Measurements from ENCODE around the gene TRIP10.
A peak's percentile ranks its signal among the peaks of the same experiment; 100 is the strongest.
"Not testable (repeated sequence)": the region's sequence is repeated elsewhere in the genome, so short reads cannot be mapped to it uniquely, and the experiment has no call there.

TRIP10 gene

DNA sequence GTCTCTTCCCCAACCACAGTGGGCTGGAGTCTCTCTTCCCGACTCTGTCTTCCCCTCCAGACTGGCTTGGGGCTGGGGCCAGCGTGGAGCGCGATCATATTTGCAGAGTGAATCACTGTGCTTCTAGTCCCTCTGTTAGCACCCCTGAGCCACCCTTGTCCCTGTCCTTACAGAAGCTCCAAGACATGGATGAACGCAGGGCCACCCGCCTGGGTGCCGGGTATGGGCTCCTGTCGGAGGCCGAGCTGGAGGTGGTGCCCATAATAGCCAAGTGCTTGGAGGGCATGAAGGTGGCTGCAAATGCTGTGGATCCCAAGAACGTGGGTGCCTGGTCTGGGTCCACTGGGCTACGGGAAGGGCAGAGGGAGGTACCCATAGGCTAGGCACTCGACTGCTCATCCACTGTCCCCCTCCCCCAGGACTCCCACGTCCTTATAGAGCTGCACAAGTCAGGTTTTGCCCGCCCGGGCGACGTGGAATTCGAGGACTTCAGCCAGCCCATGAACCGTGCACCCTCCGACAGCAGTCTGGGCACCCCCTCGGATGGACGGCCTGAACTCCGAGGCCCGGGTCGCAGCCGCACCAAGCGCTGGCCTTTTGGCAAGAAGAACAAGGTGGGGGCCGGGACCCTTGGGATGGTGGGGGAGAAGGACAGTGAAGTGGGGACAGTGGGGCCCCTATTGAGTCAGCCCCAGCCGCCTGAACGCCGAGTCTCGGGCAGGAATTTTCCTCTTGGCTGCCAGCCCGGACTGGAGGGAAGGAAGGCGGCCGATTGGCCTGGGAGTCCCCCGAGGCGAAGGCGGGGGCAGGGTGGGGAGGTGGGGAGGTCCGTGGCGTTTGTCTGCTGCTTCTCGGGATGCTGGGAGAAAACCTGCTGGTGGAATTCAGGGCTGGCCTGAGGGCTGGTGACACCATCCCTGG lies 5.2 kb downstream of the TRIP10 start:
- DNase-seq: no peak

DNA sequence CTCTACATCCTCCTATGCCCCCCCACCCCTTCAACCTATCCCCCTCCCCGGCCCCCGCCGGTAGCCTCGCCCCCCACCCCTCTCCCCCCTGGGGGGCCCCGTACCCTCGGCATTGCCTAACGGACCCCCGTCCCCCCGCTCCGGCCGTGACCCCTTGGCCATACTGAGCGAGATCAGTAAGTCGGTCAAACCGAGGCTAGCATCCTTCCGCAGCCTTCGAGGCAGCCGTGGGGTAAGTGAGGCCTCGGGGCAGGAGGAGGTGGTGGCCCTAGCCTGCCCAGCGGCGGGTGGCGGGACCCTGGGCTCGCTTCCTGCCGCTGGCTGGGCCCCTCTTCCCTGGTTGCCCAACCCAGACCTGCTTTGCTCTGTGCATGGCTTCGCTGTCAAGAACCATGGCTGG lies 6.5 kb downstream of the TRIP10 start:
- no peak for DNase-seq

DNA sequence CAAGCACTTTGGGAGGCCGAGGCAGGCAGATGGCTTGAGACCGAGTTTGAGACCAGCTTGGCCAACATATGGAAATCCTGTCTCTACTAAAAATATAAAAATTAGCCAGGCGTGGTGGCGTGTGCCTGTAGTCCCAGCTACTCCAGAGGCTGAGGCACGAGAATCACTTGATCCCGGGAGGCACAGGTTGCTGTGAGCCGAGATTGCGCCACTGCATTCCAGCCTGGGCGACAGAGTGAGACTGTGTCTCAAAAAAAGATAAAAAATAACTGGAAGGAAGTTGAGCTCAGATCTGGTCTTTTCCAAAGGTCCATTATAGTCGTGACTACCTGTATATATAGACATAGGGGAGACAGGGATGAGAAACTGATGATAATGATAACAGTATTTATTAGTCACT lies 9.1 kb downstream of the TRIP10 start:
- DNase-seq: not testable (repeated sequence)

DNA sequence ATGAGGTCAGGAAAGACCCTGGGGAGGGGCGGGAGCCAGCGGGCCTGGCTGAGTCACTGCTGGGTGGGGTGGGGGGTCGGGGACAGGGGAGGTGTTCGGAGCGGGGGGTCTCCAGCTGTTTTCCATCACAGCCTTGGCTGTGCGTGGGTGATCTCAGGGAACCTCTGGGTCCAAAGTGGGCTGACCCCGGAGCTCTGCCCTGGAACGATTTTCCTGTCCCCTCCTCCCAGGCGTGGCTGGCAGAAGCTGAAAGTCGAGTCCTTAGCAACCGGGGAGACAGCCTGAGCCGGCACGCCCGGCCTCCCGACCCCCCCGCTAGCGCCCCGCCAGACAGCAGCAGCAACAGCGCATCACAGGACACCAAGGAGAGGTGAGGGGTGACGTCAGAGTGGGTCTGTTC lies 10.6 kb downstream of the TRIP10 start:
- DNase-seq: no peak

DNA sequence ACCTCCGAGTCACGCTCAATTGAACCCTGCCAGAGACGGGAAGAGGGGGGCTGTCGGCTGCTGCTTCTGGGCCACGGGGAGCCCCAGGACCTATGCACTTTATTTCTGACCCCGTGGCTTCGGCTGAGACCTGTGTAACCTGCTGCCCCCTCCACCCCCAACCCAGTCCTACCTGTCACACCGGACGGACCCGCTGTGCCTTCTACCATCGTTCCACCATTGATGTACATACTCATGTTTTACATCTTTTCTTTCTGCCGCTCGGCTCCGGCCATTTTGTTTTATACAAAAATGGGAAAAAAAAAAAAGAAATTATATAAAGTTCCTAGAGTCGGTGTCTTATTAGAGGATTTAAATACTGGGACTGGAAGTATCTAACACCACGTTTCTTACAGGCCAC lies 11.7 kb downstream of the TRIP10 start:
- no peak for DNase-seq

DNA sequence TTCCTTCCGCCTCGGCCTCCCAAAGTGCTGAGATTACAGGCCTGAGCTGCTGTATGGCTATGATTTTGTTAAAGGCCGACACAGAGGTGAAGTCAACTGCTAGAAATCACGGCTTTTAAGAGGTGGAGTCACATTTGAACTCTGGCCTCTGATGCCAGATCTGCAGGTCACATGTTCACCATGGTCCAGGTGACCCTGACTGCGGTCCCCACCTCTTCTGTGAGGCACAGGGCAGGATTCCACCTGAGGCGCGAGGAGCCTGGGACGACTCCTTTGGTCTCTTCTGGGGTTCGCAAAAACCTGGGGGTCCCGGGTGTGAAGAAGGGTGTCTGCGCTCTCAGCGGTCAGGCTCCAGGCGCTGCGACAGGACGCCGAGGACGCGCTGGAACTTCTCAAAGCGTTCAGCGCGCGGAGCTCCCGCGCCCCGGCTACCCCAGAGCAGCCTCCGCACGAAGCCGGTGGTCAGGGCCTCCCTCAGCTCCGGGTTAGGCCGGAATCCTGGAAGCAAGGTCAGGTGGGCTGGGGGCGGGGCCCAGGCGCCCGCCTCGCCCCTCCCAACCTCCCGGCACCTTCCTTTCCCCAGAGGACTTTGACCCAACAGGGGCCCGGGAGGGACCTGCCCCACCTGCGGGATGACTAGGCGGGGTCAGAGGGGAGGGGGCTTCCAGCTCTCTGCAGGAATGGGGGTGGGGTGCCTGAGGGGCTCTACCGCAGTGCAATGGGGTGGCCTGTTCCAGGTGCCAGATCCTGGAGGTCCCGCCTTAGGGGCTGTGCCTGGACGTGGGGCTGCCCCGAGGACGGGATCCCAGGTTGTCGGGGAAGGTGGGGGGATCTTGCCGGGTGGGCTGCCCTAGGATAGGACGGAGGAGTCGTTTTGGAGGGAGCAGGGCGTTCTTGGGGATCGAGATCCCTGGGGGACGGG lies 13.0 kb downstream of the TRIP10 start:
- DNase-seq: no peak

DNA sequence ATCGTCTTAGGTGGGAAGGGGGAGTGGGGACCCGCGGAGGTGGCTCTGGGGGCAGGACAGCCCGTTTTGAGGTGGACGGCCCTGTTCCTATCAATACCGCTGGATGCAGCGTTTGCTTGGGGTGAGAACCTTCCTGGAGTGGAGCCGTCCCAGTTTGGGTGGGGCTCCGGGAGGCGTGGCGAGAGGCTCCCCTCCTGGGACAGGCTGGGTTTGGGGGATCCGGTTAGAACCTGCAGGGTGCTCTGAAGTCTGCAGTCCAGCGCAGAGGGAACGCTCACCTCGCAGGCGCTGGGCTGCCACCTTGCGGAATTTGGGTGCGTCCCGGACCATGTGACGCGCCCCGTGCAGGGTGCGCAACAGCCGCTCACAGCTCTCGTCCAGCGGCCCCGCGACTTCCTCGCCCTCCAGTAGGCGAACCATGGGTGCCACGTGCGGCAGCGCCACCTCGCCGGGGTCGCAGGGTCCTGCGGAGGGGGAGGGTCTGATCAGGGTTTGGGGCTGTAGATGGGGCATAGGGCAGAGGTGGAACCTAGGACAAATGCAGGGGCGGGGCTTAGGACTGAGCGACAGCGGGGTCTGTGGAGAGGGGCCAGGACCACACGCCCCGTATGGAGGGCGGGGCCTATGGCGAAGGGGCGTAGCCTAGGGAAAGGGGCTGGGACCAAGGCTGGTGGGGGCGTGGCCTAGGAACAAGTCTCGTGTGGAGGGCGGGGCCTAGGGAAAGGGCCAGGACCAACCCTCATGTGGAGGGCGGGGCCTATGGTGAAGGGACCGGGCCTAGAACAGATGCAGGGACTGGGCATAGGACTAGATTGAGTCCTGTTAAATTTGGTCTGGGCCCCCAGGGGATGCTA lies 13.9 kb downstream of the TRIP10 start:
- peak; percentile 64 to 79 (median 66) for DNase-seq

DNA sequence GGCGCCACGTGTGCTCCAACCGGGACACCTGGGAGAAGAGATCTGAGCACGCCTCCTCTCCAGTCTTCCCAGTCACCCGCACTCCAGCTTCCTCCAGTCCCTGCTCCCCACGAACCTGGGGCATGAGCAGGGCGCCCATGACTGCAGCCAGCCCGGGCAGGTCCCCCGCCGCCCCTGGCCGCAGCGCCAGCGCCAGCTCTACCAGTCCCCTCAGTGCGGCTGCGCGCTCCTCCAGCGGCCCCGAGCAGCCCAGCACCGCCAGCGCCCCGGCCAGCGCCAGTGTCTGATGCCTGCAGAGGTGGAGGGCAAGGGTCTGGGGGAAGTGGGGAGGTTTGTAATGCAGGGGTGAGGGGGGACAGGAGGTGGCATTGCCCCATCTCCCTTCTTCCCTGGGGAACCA lies 14.7 kb downstream of the TRIP10 start:
- DNase-seq: no peak

DNA sequence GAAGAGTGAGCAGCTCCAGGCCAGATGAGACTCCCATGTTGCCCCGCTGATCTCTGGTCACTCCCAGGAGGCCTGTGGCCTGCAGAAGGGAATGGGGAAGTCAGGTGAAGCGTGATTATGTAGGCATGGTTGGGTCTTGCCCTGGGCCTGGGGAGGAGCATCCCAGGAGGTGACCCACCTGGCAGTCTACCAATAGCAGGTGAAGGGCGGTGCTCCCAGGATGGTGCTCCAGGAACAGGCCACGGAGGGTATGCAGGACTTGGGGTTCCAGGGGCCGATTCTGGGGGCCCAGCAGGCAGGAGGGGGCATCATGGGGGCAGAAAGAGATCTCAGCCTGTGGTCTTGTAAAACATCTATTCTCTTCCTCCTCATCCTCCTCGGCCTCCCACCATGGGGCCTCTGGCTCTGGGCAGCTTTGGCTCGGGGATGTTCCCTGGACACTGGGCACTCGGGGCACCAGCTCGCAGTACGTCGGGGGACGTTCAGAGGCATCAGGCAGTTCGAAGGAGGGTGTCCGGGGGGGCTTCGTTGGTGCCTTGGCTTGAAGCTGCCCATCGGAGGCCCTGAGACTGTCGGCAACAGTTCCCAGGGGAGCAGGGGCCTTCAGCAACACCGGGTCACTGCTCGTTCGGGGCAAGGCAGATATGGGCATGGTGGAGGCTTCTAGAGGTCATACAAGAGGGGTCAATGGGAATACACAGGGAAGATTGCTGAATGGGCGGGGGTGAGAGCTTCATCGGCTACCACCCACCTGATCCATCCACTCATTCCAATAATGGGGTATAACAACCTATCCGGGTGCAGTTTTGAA lies 15.4 kb downstream of the TRIP10 start:
- DNase-seq: no peak

- no peak for DNase-seq
Observed at GRCh38 chr19:6760606-6761005, 21.1 kb downstream of the TRIP10 start.

GRCh38 chr19:6761053-6761676 lies 21.7 kb downstream of the TRIP10 start:
- DNase-seq: peak in 1 of 5 experiments; percentile 57

DNA sequence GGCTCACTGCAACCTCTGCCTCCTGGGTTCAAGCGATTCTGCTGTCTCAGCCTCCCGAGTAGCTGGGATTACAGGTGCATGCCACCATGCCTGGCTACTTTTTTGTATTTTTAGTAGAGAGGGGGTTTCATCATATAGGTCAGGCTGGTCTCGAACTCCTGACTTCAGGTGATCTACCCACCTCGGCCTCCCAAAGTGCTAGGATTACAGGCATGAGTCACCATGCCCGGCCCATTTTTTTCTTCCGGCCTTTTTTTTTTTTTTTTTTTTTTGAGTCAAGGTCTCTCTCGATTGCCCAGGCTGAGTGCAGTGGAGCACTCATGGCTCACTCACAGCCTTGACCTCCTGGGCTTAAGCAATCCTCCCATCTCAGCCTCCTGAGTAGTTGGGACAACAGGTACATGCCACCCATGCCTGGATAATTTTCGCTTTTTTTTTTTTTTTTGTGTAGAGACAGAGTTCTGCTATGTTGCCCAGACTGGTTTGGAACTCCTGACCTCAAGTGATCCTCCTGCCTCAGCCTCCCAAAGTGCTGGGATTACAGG lies 22.8 kb downstream of the TRIP10 start:
- DNase-seq: not testable (repeated sequence)

GRCh38 chr19:6765738-6766356 lies 26.4 kb downstream of the TRIP10 start:
- no peak for DNase-seq

- peak in 1 of 5 experiments; percentile 56 for DNase-seq
Observed at GRCh38 chr19:6766357-6767080, 27.0 kb downstream of the TRIP10 start.

DNA sequence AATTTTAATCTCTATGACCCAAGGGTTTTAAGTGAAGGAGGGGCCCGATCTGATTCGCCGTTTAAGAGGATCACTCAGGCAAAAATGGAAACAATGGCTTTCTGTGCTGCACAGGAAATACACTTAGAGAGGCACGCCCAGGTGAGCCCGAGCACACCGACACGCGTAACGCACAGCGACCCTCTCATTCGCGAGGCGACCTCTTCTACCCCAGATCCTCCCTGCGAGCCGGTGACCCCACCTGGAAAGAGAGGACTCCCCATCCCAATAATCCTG lies 27.5 kb downstream of the TRIP10 start:
- peak in 1 of 5 experiments; percentile 78 for DNase-seq

GRCh38 chr19:6767357-6768235 lies 28.1 kb downstream of the TRIP10 start, which contains the start of gene SH2D3A:
Gene SH2D3A (minus strand): TSS chr19:6767435. CDS start chr19:6763748, 3,687 bp downstream.
- DNase-seq: peak; percentile 86 to 98 (median 91)

- DNase-seq: peak in 1 of 5 experiments; percentile 63
Observed at GRCh38 chr19:6768236-6768785, 28.8 kb downstream of the TRIP10 start.

GRCh38 chr19:6769006-6769619 lies 29.6 kb downstream of the TRIP10 start:
- no peak for DNase-seq

All from T-helper 2 cell (primary cell).